WERI-Rb-1 (cell line): ENCODE data around the gene CCND1.

Experiments
- DNase-seq: peaks from one replicate; pipeline ENCODE4 v3.0.0-alpha.2; 2020
- H3K27ac ChIP-seq: fragments of 250-450 bp; sonication (Bioruptor Pico); 2 replicates; pipeline ENCODE4 v1.5.1; 2020; ENCODE audit warnings: mild to moderate bottlenecking, moderate library complexity
- H3K27me3 ChIP-seq: fragments of 250-450 bp; sonication (Bioruptor Pico); 2 replicates; pipeline ENCODE4 v1.5.1; 2021; ENCODE audit warnings: mild to moderate bottlenecking, low read depth, moderate library complexity; ENCODE audit not compliant: insufficient read depth, severe bottlenecking
- H3K36me3 ChIP-seq: fragments of 250-450 bp; sonication (Bioruptor Pico); 2 replicates; pipeline ENCODE4 v1.5.1; 2020; ENCODE audit warnings: mild to moderate bottlenecking, moderate library complexity
- H3K4me3 ChIP-seq: 2 replicates; pipeline ENCODE4 v1.5.1; 2011; ENCODE audit warnings: low read depth, mild to moderate bottlenecking, control low read depth, low read length
- H3K9me3 ChIP-seq: fragments of 250-450 bp; sonication (Bioruptor Pico); 2 replicates; pipeline ENCODE4 v1.5.1; 2021; ENCODE audit warnings: mild to moderate bottlenecking, moderate library complexity; ENCODE audit not compliant: severe bottlenecking
- CTCF ChIP-seq: IDR thresholded peaks from 2 replicates; pipeline ENCODE4 v1.5.1; 2011; ENCODE audit warnings: low read depth, mild to moderate bottlenecking, control low read depth, inconsistent platforms, low read length

Gene CCND1

GRCh38 chr11:69604055-69604454 is 36.9 kb upstream of the CCND1 start:
- H3K4me3 ChIP-seq = no peak overlapping the region
- no peak for TF ChIP-seq CTCF
- H3K27me3 ChIP-seq = peaks cover 93% of the 10 kb centered on the region
- H3K9me3 ChIP-seq = peaks cover 10% of the 10 kb centered on the region
- H3K36me3 ChIP-seq = no peaks in the 10 kb centered on the region
- no peak for DNase-seq
- H3K27ac ChIP-seq = no peak overlapping the region

GRCh38 chr11:69605737-69606526 is 35.0 kb upstream of the CCND1 start:
- Histone ChIP-seq H3K27ac (no peak overlapping the region), H3K9me3 (peaks cover 17% of the 10 kb centered on the region), H3K27me3 (peaks cover 97% of the 10 kb centered on the region), H3K36me3 (no peaks in the 10 kb centered on the region), H3K4me3 (no peak overlapping the region)
- DNase-seq = no peak
- TF ChIP-seq CTCF = no peak

- no peak for TF ChIP-seq CTCF
- no peak for DNase-seq
- Histone ChIP-seq H3K27ac (no peak overlapping the region), H3K4me3 (no peak overlapping the region), H3K27me3 (peaks cover 84% of the 10 kb centered on the region), H3K9me3 (peaks cover 8% of the 10 kb centered on the region), H3K36me3 (no peaks in the 10 kb centered on the region)
Observed at GRCh38 chr11:69609351-69609750, 31.6 kb upstream of the CCND1 start.

GRCh38 chr11:69611548-69612526 is 29.1 kb upstream of the CCND1 start:
- Histone ChIP-seq H3K9me3 (peaks cover 8% of the 10 kb centered on the region), H3K27me3 (peaks cover 80% of the 10 kb centered on the region), H3K36me3 (no peaks in the 10 kb centered on the region), H3K27ac (no peak overlapping the region), H3K4me3 (no peak overlapping the region)
- DNase-seq = no peak
- no peak for TF ChIP-seq CTCF

GRCh38 chr11:69613594-69613993 is 27.4 kb upstream of the CCND1 start:
- no peak overlapping the region for H3K27ac ChIP-seq
- DNase-seq = no peak
- TF ChIP-seq CTCF = no peak

More at GRCh38 chr11:69613594-69613993, 27.4 kb upstream of the CCND1 start:
- Histone ChIP-seq H3K36me3 (no peaks in the 10 kb centered on the region), H3K27me3 (peaks cover 73% of the 10 kb centered on the region), H3K4me3 (no peak overlapping the region), H3K9me3 (peaks cover 8% of the 10 kb centered on the region)
